ENCODE measurements around the gene MAGED1.

DNA sequence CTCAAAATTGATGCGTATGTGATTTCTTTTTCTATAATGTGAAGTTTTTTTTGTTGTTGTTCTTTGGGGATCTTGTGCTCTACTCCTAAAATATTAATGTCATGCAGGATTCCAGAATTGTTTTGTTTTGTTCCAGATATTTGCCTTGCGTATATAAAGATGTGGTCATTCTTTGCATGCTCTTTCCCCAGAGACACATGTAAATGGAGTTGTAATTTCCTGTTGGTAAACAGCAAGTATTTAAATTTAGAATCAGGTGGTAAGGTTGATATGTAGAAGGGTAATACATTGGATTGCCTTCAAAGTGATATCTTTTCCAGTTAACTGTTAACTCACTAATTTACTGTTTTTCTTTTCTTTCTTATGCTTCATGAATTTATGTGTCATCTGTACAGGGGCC is 23.1 kb upstream of the MAGED1 start:
- TF ChIP-seq, protein P1, sequence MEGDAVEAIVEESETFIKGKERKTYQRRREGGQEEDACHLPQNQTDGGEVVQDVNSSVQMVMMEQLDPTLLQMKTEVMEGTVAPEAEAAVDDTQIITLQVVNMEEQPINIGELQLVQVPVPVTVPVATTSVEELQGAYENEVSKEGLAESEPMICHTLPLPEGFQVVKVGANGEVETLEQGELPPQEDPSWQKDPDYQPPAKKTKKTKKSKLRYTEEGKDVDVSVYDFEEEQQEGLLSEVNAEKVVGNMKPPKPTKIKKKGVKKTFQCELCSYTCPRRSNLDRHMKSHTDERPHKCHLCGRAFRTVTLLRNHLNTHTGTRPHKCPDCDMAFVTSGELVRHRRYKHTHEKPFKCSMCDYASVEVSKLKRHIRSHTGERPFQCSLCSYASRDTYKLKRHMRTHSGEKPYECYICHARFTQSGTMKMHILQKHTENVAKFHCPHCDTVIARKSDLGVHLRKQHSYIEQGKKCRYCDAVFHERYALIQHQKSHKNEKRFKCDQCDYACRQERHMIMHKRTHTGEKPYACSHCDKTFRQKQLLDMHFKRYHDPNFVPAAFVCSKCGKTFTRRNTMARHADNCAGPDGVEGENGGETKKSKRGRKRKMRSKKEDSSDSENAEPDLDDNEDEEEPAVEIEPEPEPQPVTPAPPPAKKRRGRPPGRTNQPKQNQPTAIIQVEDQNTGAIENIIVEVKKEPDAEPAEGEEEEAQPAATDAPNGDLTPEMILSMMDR (conservative IDR thresholded peaks at IDR 0.05; ENCODE audit: low read length), result no peak
- no peak for TF ChIP-seq EZH2phosphoT487 (IDR thresholded peaks at IDR 0.05; ENCODE audit: borderline replicate concordance, low read depth, low read length)
